ENCODE results near the gene SLC1A7. TPM values are rescaled to one million over a fixed set of nuclear protein-coding genes. Genes with fewer than 3 reads are reported as not detected.

SLC1A7 gene
- total RNA-seq, 1 donor from 2014 or later = not detected

- no peaks in the 10 kb centered on the region for H3K9me3 ChIP-seq (ENCODE audit: low read depth)
- Mint-ChIP-seq H3K27me3 (ENCODE audit: insufficient read depth, low read depth) (peaks cover 17% of the 10 kb centered on the region), H3K4me1 (peaks cover 27% of the 10 kb centered on the region), H3K27ac (peak overlapping the region; percentile 30), H3K4me3 (no peak overlapping the region), H3K36me3 (no peaks in the 10 kb centered on the region), H3K9me3 (peaks cover 5% of the 10 kb centered on the region)
- no peaks in the 10 kb centered on the region for H3K79me2 ChIP-seq (ENCODE audit: low read depth)
- peaks cover 6% of the 10 kb centered on the region for H4K20me1 ChIP-seq (ENCODE audit: low read depth)
- DNase-seq (ENCODE audit: low spot score) = no peak
- peaks cover 9% of the 10 kb centered on the region for H3F3A ChIP-seq (ENCODE audit: low read depth)
- TF ChIP-seq EZH2phosphoT487 (IDR thresholded peaks at IDR 0.05) = no peak
- no peak for TF ChIP-seq CTCF (IDR thresholded peaks at IDR 0.05)
- TF ChIP-seq EZH2 (IDR thresholded peaks at IDR 0.05) = no peak
- H3K4me1 ChIP-seq = peaks cover 20% of the 10 kb centered on the region
- no peak overlapping the region for H3K4me2 ChIP-seq
- no peak overlapping the region for H2AFZ ChIP-seq (replicated peaks)
- H3K9ac ChIP-seq = no peak overlapping the region
- H3K36me3 ChIP-seq = no peaks in the 10 kb centered on the region
- H3K27ac ChIP-seq = no peak overlapping the region
- H3K27me3 ChIP-seq = peaks cover 43% of the 10 kb centered on the region
- no peak overlapping the region for H3K4me3 ChIP-seq
Observed at GRCh38 chr1:53111073-53111556, 31.3 kb downstream of the SLC1A7 start.

- Histone ChIP-seq H3K36me3 (no peaks in the 10 kb centered on the region), H3F3A (ENCODE audit: low read depth) (peaks cover 5% of the 10 kb centered on the region)
Observed at GRCh38 chr1:53110370-53111072, 31.9 kb downstream of the SLC1A7 start.

GRCh38 chr1:53108646-53109580 is 33.5 kb downstream of the SLC1A7 start:
- H3K27ac Mint-ChIP-seq = peak overlapping the region; percentile 58

More at GRCh38 chr1:53110370-53111072, 31.9 kb downstream of the SLC1A7 start:
- H3K79me2 ChIP-seq (ENCODE audit: low read depth) = no peaks in the 10 kb centered on the region
- no peak overlapping the region for H2AFZ ChIP-seq (replicated peaks)
- TF ChIP-seq EZH2phosphoT487 (IDR thresholded peaks at IDR 0.05) = no peak
- no peak for TF ChIP-seq EZH2 (IDR thresholded peaks at IDR 0.05)
- TF ChIP-seq CTCF (IDR thresholded peaks at IDR 0.05) = no peak
- H3K4me1 ChIP-seq = peaks cover 17% of the 10 kb centered on the region
- H4K20me1 ChIP-seq (ENCODE audit: low read depth) = peaks cover 4% of the 10 kb centered on the region
- no peaks in the 10 kb centered on the region for H3K9me3 ChIP-seq (ENCODE audit: low read depth)
- peaks cover 42% of the 10 kb centered on the region for H3K27me3 ChIP-seq
- DNase-seq (ENCODE audit: low spot score) = no peak
- H3K27ac ChIP-seq = no peak overlapping the region
- no peak overlapping the region for H3K4me2 ChIP-seq
- no peak overlapping the region for H3K9ac ChIP-seq
- peaks cover 16% of the 10 kb centered on the region for H3K27me3 Mint-ChIP-seq (ENCODE audit: insufficient read depth, low read depth)
- H3K9me3 Mint-ChIP-seq = peaks cover 5% of the 10 kb centered on the region
- no peak overlapping the region for H3K4me3 Mint-ChIP-seq
- H3K4me1 Mint-ChIP-seq = peaks cover 23% of the 10 kb centered on the region
- no peaks in the 10 kb centered on the region for H3K36me3 Mint-ChIP-seq
- no peak overlapping the region for H3K4me3 ChIP-seq
- peak overlapping the region; percentile 0 for H3K27ac Mint-ChIP-seq

More at GRCh38 chr1:53108646-53109580, 33.5 kb downstream of the SLC1A7 start:
- no peak overlapping the region for H2AFZ ChIP-seq (replicated peaks)
- H3K36me3 ChIP-seq = no peaks in the 10 kb centered on the region
- TF ChIP-seq EZH2 (IDR thresholded peaks at IDR 0.05) = no peak
- H3K79me2 ChIP-seq (ENCODE audit: low read depth) = no peaks in the 10 kb centered on the region
- no peak overlapping the region for H3K9ac ChIP-seq
- no peaks in the 10 kb centered on the region for H3K36me3 Mint-ChIP-seq
- H3K27me3 ChIP-seq = peaks cover 26% of the 10 kb centered on the region
- H3K4me3 Mint-ChIP-seq = no peak overlapping the region
- H3K4me2 ChIP-seq = no peak overlapping the region
- peaks cover 6% of the 10 kb centered on the region for H3K9me3 Mint-ChIP-seq
- peaks cover 13% of the 10 kb centered on the region for H3F3A ChIP-seq (ENCODE audit: low read depth)
- H3K4me1 ChIP-seq = peaks cover 26% of the 10 kb centered on the region
- H3K4me3 ChIP-seq = no peak overlapping the region
- H3K4me1 Mint-ChIP-seq = peaks cover 30% of the 10 kb centered on the region
- no peak overlapping the region for H3K27ac ChIP-seq
- H4K20me1 ChIP-seq (ENCODE audit: low read depth) = no peaks in the 10 kb centered on the region
- H3K27me3 Mint-ChIP-seq (ENCODE audit: insufficient read depth, low read depth) = peaks cover 16% of the 10 kb centered on the region
- no peak for DNase-seq (ENCODE audit: low spot score)
- H3K9me3 ChIP-seq (ENCODE audit: low read depth) = no peaks in the 10 kb centered on the region

Measured in neural progenitor cell (in vitro differentiated cells).